K562 (cell line): Measurements from ENCODE around the gene PLEKHF1. TPM values are rescaled to one million over a fixed set of nuclear protein-coding genes. Genes with fewer than 3 reads are reported as not detected.
A peak's percentile ranks its signal among the peaks of the same experiment; 100 is the strongest.

ENCODE experiments used
- BRCA1 ChIP-seq, 2 experiments: fragments of 450-650 bp in 1 of 2; sonication (generic) in 1 of 2; formaldehyde crosslinking in 1 of 2; IDR thresholded peaks; 2 replicates each; pipeline versions ENCODE4 v1.5.0 to v1.6.1; 2017 to 2020; ENCODE audit warnings: mild to moderate bottlenecking in 1 of 2, missing genetic modification reagents in 1 of 2
- C11orf30 ChIP-seq: fragments of 450-650 bp; IDR thresholded peaks from 2 replicates; pipeline ENCODE4 v1.6.1; 2016; ENCODE audit warnings: low read depth, mild to moderate bottlenecking
- CTBP1 ChIP-seq: fragments of 450-650 bp; IDR thresholded peaks from 2 replicates; pipeline ENCODE4 v1.6.1; 2016; ENCODE audit warnings: borderline replicate concordance
- EP300 ChIP-seq: IDR thresholded peaks from 2 replicates; pipeline ENCODE4 v1.6.1; 2012; ENCODE audit warnings: low read length, improper control_type of control experiment
- JUND ChIP-seq, 2 experiments: IDR thresholded peaks; 2 replicates in 1 of 2; 3 replicates in 1 of 2; pipeline ENCODE4 v1.6.1; 2011; ENCODE audit warnings: borderline replicate concordance in 2 of 2, low read depth in 2 of 2, low read length in 2 of 2, improper control_type of control experiment in 1 of 2, missing biosample characterization in 1 of 2, missing genetic modification characterization in 1 of 2, missing genetic modification reagents in 1 of 2
- KDM4B ChIP-seq, 2 experiments: fragments of 450-650 bp in 1 of 2; sonication (generic) in 1 of 2; IDR thresholded peaks; 2 replicates each; pipeline ENCODE4 v1.6.1; 2016 to 2017; ENCODE audit warnings: borderline replicate concordance in 2 of 2, antibody characterized with exemption in 1 of 2, low read depth in 1 of 2, mild to moderate bottlenecking in 1 of 2
- L3MBTL2 ChIP-seq: fragments of 450-650 bp; IDR thresholded peaks from 2 replicates; pipeline ENCODE4 v1.6.1; 2016; ENCODE audit warnings: mild to moderate bottlenecking, moderate library complexity
- MAFK ChIP-seq: IDR thresholded peaks from 2 replicates; pipeline ENCODE4 v1.6.1; 2011; ENCODE audit warnings: low read length, improper control_type of control experiment
- MEF2A ChIP-seq: IDR thresholded peaks from 2 replicates; pipeline ENCODE4 v1.6.1; 2011; ENCODE audit warnings: low read depth, mild to moderate bottlenecking, low read length, moderate library complexity; ENCODE audit not compliant: control insufficient read depth
- MEIS2 ChIP-seq: fragments of 450-650 bp; IDR thresholded peaks from 2 replicates; pipeline ENCODE4 v1.6.1; 2014; ENCODE audit warnings: mild to moderate bottlenecking; ENCODE audit not compliant: partially characterized antibody
- RUNX1 ChIP-seq: sonication (generic); IDR thresholded peaks from 2 replicates; pipeline ENCODE4 v1.6.1; 2016; ENCODE audit warnings: antibody characterized with exemption, low read depth
- TAF1 ChIP-seq: IDR thresholded peaks from 2 replicates; pipeline ENCODE4 v1.6.1; 2011; ENCODE audit warnings: mild to moderate bottlenecking, low read length, moderate library complexity; ENCODE audit not compliant: insufficient read depth, control insufficient read depth, severe bottlenecking; ENCODE audit errors: extremely low read depth
- ZNF512 ChIP-seq: IDR thresholded peaks from 2 replicates; pipeline ENCODE4 v1.6.1; 2016; ENCODE audit warnings: missing genetic modification characterization, missing compliant biosample characterization
- ZNF766 ChIP-seq: fragments of 200-800 bp; sonication (Bioruptor generic); conservative IDR thresholded peaks from 2 replicates; pipeline ENCODE4 v1.6.1; 2016; ENCODE audit warnings: missing genetic modification characterization, missing compliant biosample characterization
- polyA plus RNA-seq, 8 experiments: library from polyadenylated mRNA; depleted of rRNA in 4 of 8; stranded (reverse) in 5 of 8; unstranded in 3 of 8; fragments of >200 nt; fragmentation: Nextera tagmentation in 2 of 8; fragmentation: Illumina TruSeq in 1 of 8; extraction: Ambion mirVana in 2 of 8; extraction: Trizol in 1 of 8; gene quantifications; 2 replicates each; pipeline versions ENCODE4 v1.2.1 to v1.2.3, GENCODE V29; 2011 to 2014; ENCODE audit warnings: inconsistent platforms in 1 of 8, missing spikeins in 1 of 8
- total RNA-seq, 7 experiments: library from RNA; depleted of rRNA in 6 of 7; stranded (reverse); fragments of >200 nt in 6 of 7; fragmentation: Illumina TruSeq in 2 of 7; extraction: Trizol in 2 of 7; gene quantifications; 2 replicates each; pipeline versions ENCODE4 v1.2.1 to v1.2.3, GENCODE V29; 2011 to 2021; ENCODE audit warnings: low replicate concordance in 1 of 7
- TF ChIP-seq, protein P1 (sequence below): sonication (generic); formaldehyde crosslinking; IDR thresholded peaks from 2 replicates; pipeline ENCODE4 v1.8.0; 2022; ENCODE audit warnings: mild to moderate bottlenecking, missing genetic modification reagents
- TF ChIP-seq, protein P2 (sequence below): fragments of 450-650 bp; IDR thresholded peaks from 2 replicates; pipeline ENCODE4 v1.6.1; 2016; ENCODE audit warnings: low read depth, mild to moderate bottlenecking, moderate library complexity
- TF ChIP-seq, protein P3 (sequence below), 3 experiments: IDR thresholded peaks in 2 of 3; conservative IDR thresholded peaks in 1 of 3; 2 replicates each; pipeline ENCODE4 v1.5.1; 2011 to 2012; ENCODE audit warnings: low read length in 3 of 3, mild to moderate bottlenecking in 3 of 3, control low read depth in 2 of 3, improper control_type of control experiment in 1 of 3, inconsistent platforms in 1 of 3, low read depth in 1 of 3, mixed read lengths in 1 of 3, moderate library complexity in 1 of 3; ENCODE audit not compliant: insufficient read depth in 2 of 3
- TF ChIP-seq, protein P4 (sequence below): sonication (generic); formaldehyde crosslinking; IDR thresholded peaks from 2 replicates; pipeline ENCODE4 v1.8.0; 2022; ENCODE audit warnings: missing genetic modification reagents, mild to moderate bottlenecking, borderline replicate concordance

Gene PLEKHF1
- total and polyA plus RNA-seq, 9 of the 15 experiments (the other 6 are each of a cell fraction or from before 2014, with no cell fraction given), result 0.07 to 13.4 (median 3.9) TPM; not detected in 1

DNA sequence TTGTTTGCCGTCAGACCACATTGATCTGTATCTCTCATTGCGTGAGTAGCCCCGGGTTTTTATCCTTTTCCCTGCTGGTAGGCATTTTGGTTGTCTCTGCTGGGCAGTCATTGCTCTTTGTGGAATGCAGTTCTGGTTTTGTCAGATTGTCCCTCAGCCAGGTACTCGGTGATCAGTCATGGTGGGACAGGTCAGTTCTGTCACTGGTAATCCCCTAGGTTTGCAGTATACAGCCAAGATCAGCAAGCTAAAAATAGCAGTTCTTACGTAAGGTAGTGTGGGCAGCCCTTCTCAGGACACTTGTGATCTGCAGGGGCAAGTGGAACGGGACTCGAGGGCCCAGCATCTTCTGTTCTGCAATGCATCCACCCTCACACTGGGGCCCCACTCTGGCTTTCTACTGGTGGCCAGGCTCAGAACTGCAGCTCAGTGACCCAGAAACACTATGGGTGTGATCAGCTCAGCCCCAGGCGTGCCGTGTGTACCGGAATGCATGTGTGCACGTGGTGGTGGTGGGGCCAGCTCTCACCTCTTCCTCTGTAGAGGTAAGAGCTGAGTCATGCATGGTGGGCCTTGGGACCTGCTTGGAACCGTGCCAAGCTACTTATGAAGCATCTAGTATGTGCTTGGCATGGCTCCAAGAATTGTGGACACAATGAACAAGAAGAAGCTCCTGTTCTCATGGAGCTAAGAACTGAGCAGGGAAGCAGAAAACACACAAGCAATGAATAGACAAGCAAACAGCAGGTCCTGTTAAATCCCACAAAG is 6.3 kb downstream of the PLEKHF1 start (continued):
- TF ChIP-seq EP300 (0 out of 2 replicates have a peak, but pooled peaks have one; percentile 5), CTBP1 (0 out of 2 replicates have a peak, but pooled peaks have one; percentile 27), L3MBTL2 (peak; percentile 83), MAFK (no peak), BRCA1 (IDR thresholded peaks at IDR 0.05) (no peak), BRCA1 (CRISPR knock-in tag; IDR thresholded peaks at IDR 0.05) (no peak), MEF2A (0 out of 2 replicates have a peak, but pooled peaks have one; percentile 60), KDM4B (IDR thresholded peaks at IDR 0.05; ENCODE audit: borderline replicate concordance in 2 of 2, low read depth in 1 of 2) (0 out of 4 replicates have a peak, but pooled peaks of 1 of the 2 experiments have one; percentile 45), RUNX1 (no peak), C11orf30 (peak; percentile 58), ZNF512 (no peak), ZNF766 (CRISPR knock-in tag) (no peak), TAF1 (no peak), JUND (IDR thresholded peaks at IDR 0.05; ENCODE audit: borderline replicate concordance, low read depth, low read length) (0 out of 2 replicates have a peak, but pooled peaks have one; percentile 18), JUND (tag; IDR thresholded peaks at IDR 0.05; ENCODE audit: borderline replicate concordance, low read depth, low read length) (0 out of 3 replicates have a peak, but pooled peaks have one; percentile 23), MEIS2 (peak; percentile 40)
- TF ChIP-seq, protein P1, sequence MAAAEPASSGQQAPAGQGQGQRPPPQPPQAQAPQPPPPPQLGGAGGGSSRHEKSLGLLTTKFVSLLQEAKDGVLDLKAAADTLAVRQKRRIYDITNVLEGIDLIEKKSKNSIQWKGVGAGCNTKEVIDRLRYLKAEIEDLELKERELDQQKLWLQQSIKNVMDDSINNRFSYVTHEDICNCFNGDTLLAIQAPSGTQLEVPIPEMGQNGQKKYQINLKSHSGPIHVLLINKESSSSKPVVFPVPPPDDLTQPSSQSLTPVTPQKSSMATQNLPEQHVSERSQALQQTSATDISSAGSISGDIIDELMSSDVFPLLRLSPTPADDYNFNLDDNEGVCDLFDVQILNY (CRISPR knock-in tag), result 0 out of 2 replicates have a peak, but pooled peaks have one; percentile 45
- TF ChIP-seq, protein P2, sequence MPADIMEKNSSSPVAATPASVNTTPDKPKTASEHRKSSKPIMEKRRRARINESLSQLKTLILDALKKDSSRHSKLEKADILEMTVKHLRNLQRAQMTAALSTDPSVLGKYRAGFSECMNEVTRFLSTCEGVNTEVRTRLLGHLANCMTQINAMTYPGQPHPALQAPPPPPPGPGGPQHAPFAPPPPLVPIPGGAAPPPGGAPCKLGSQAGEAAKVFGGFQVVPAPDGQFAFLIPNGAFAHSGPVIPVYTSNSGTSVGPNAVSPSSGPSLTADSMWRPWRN, result no peak
- TF ChIP-seq, protein P3, sequence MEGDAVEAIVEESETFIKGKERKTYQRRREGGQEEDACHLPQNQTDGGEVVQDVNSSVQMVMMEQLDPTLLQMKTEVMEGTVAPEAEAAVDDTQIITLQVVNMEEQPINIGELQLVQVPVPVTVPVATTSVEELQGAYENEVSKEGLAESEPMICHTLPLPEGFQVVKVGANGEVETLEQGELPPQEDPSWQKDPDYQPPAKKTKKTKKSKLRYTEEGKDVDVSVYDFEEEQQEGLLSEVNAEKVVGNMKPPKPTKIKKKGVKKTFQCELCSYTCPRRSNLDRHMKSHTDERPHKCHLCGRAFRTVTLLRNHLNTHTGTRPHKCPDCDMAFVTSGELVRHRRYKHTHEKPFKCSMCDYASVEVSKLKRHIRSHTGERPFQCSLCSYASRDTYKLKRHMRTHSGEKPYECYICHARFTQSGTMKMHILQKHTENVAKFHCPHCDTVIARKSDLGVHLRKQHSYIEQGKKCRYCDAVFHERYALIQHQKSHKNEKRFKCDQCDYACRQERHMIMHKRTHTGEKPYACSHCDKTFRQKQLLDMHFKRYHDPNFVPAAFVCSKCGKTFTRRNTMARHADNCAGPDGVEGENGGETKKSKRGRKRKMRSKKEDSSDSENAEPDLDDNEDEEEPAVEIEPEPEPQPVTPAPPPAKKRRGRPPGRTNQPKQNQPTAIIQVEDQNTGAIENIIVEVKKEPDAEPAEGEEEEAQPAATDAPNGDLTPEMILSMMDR (IDR thresholded peaks at IDR 0.05 in 2 of 3, conservative IDR thresholded peaks at IDR 0.05 in 1 of 3; ENCODE audit: insufficient read depth in 2 of 3, low read depth in 1 of 3, low read length in 3 of 3), result peak; percentile 39 to 54 (median 50)
- TF ChIP-seq, protein P4, sequence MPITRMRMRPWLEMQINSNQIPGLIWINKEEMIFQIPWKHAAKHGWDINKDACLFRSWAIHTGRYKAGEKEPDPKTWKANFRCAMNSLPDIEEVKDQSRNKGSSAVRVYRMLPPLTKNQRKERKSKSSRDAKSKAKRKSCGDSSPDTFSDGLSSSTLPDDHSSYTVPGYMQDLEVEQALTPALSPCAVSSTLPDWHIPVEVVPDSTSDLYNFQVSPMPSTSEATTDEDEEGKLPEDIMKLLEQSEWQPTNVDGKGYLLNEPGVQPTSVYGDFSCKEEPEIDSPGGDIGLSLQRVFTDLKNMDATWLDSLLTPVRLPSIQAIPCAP (CRISPR knock-in tag), result no peak
